Fibroblast of pulmonary artery (primary cell): ENCODE measurements around the gene ARHGAP42.

Experiments used
- DNase-seq: peaks from one replicate; pipeline ENCODE4 v3.0.0-alpha.2; 2010; ENCODE audit warnings: low read depth
- H3K4me3 ChIP-seq: replicated peaks from 2 replicates; pipeline ENCODE4 v1.5.1; 2011; ENCODE audit warnings: low read depth, mild to moderate bottlenecking, control low read depth, low read length, moderate library complexity
- TF ChIP-seq, protein P1 (sequence below): IDR thresholded peaks from 2 replicates; pipeline ENCODE4 v1.5.1; 2011; ENCODE audit warnings: mild to moderate bottlenecking, control low read depth, low read length, inconsistent platforms; ENCODE audit errors: missing control alignments

Gene ARHGAP42

DNA sequence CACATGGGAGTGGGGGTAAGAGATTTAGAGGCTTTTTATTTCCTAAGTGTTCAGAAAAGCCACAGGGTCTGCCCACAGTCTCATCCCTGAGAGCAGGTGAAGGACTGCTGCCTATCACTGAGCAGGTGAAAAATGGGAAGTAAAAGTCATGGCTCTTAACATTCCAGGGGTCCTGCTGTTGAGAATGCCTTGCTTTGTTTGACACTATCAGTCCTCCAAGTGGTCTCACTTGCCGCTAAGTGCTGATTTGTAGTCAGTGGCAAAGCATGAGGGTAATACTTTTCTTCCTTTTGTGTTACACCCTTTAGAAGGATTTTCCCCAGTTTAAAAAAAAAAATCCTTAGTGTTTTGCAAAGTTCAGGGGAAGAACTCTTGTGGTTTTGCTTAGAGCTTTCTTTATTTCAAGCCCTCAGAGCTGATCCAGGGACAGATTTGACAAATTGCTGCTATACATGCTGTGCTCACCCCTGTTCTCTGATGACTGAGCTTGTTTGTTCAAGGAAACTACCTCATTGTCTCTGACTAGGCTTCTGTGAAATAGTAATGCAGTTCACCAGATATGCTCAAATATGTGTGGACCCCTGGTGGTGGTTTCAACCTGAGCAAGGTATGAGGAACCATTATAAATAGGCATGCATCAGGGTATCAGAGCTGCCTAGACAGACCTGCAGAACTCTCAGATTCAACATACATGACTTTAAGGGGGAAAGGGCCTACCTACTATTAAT lies 141.0 kb downstream of the ARHGAP42 start:
- TF ChIP-seq, protein P1, sequence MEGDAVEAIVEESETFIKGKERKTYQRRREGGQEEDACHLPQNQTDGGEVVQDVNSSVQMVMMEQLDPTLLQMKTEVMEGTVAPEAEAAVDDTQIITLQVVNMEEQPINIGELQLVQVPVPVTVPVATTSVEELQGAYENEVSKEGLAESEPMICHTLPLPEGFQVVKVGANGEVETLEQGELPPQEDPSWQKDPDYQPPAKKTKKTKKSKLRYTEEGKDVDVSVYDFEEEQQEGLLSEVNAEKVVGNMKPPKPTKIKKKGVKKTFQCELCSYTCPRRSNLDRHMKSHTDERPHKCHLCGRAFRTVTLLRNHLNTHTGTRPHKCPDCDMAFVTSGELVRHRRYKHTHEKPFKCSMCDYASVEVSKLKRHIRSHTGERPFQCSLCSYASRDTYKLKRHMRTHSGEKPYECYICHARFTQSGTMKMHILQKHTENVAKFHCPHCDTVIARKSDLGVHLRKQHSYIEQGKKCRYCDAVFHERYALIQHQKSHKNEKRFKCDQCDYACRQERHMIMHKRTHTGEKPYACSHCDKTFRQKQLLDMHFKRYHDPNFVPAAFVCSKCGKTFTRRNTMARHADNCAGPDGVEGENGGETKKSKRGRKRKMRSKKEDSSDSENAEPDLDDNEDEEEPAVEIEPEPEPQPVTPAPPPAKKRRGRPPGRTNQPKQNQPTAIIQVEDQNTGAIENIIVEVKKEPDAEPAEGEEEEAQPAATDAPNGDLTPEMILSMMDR, result peak; percentile 43
- DNase-seq, result peak; percentile 66
- no peak overlapping the region for H3K4me3 ChIP-seq

DNA sequence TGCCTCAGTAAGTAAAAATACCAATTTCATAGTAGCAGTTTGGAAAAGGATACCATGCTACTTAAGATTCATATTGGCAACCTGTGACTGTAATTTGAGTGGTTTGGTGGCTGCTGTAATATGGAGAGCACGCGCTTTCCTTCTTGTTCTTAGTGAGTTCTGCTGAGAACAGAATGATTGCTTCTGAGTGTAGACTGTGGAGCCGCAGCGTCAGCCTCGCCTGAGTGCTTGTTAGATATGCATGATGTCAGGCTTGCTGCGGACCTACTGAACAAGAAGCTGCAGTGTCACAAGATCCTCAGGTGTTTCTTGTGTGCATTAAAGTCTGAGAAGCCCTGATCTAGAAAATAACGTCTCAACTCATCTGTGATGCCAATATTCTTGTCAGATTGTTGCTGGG lies 143.2 kb downstream of the ARHGAP42 start:
- DNase-seq, result no peak
- TF ChIP-seq, protein P1, result no peak
- no peak overlapping the region for H3K4me3 ChIP-seq

DNA sequence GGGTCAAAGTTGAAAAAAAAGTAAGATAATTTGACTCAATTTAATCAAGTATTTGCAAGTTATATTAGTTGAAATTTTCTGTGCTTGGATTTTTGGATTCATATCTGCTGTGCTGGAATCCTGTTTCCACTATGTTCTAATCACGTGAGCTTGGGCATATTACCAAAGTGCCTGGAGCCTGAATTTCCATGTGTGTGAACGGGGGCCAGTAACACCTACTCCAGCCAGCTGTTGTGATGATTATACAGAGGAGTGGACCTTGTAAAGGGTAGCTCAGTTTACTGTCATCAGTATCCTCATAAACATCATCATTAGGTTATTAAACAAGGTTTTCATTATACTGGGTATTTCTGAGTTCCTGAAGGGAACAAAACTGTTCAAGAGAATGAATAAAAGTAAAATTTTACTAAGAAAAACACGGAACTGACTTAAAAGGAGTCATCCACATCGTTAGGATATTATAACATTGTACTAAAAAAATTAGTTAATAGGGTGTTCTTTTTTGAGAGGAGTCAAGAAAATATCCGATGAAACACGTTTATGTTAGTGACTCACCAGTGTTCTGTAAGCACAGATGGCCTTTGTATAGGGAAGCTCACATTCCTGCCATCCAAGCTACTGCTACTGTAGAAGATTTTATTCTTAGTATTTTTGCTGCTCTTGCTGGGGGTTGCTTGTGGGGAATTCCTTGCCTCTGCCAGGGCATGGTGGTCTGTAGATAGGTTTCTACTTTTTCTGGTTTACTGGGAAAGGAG lies 144.1 kb downstream of the ARHGAP42 start:
- peak; percentile 64 for DNase-seq
- no peak overlapping the region for H3K4me3 ChIP-seq
- TF ChIP-seq, protein P1, result no peak

DNA sequence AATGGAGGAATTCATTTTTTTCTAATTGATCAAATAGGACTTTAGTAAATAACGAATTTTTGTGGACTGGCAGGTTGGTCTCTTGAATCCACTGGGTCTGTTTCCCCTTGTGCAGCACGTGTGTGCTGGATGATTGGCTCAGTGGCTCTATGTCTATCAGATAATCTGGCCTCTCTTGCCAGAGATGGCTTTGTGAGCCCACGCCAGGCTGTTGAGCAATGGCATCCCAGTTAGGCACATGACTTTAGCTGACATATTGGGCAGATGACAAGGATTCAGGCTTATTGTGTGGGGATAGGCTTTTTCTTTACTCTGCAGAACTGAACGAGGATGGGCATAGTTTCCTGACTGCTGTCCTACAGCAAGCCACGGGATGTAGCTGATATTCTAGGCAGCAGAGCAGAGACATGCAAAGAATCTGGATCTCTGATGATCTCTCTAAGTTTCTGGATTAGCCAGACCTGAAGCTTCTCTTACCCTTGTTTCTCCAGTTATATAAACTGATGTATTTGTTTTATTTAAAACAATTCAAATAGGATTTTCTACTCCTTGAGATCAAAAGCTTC lies 144.9 kb downstream of the ARHGAP42 start:
- no peak overlapping the region for H3K4me3 ChIP-seq
- TF ChIP-seq, protein P1, result no peak
- no peak for DNase-seq

DNA sequence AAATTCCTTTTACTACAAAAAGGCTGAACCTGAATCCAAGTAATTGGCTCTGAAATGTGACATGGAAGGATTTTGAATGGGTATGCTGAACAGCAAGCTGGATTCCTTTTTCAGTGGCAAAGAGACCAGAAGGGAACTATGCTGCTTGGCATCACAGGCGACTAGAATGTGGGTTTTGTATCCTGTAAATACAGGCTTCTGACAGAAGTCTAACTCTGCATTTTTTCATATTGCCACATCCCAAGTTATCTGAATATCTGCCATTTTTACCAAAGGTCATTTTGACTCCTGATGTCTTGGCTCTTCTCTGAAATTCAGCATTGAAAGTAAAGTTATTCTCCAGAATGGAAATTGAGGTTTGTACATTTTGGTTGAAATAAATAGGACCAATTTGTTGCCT lies 145.7 kb downstream of the ARHGAP42 start:
- no peak overlapping the region for H3K4me3 ChIP-seq
- TF ChIP-seq, protein P1, result no peak
- DNase-seq, result no peak

DNA sequence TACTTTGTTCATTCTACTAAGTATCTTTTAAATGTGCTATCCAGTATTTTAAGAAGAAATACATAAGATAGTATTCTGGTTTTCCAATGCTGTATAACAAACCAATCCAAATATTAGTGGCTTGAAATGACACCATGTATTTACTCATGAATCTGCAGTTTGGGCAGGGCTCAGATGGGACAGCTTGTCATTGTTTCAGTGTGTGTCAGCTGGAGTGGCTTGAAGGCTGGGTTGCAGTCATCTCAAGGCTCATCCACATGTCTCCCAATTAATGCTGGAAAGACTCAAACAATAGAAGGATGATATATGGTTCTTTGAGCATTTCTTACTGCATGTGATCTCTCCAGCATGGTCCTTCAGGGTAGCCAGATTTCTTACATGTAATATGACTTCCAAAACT lies 146.2 kb downstream of the ARHGAP42 start:
- DNase-seq, result no peak
- no peak overlapping the region for H3K4me3 ChIP-seq
- TF ChIP-seq, protein P1, result no peak
